ENCODE data around the gene ASCC1.

DNA sequence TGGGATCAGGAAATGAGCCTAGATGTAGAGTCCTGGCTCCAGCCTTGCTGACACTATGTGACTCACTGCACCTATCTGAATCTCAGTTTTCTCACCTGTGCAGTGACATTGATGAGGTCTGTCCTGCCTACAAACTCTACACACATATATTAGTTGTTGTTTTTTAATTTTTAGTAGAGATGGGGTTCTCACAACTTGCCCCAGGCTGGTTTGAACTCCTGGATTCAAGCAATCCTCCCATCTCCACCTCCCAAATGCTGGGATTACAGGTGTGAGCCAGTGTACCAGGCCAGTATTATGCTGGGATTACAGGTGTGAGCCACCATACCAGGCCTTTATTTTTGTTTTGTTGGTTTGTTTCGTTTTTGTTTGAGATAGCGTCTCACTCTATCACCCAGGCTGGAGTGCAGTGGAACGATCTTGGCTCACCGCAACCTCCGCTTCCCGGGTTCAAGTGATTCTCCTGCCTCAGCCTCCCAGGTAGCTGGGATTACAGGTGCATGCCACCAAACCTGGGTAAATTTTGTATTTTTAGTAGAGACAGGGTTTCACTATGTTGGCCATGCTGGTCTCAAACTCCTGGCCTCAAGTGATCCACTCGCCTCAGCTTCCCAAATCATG, 45.8 kb upstream of the ASCC1 start:
- TF ChIP-seq POLR2A (IDR thresholded peaks at IDR 0.05) (no peak), POLR2AphosphoS5 (IDR thresholded peaks at IDR 0.05) (no peak)
- TF ChIP-seq, protein P1, sequence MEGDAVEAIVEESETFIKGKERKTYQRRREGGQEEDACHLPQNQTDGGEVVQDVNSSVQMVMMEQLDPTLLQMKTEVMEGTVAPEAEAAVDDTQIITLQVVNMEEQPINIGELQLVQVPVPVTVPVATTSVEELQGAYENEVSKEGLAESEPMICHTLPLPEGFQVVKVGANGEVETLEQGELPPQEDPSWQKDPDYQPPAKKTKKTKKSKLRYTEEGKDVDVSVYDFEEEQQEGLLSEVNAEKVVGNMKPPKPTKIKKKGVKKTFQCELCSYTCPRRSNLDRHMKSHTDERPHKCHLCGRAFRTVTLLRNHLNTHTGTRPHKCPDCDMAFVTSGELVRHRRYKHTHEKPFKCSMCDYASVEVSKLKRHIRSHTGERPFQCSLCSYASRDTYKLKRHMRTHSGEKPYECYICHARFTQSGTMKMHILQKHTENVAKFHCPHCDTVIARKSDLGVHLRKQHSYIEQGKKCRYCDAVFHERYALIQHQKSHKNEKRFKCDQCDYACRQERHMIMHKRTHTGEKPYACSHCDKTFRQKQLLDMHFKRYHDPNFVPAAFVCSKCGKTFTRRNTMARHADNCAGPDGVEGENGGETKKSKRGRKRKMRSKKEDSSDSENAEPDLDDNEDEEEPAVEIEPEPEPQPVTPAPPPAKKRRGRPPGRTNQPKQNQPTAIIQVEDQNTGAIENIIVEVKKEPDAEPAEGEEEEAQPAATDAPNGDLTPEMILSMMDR (IDR thresholded peaks at IDR 0.05), result no peak
